PC-9 (cell line): ENCODE measurements around the gene MRFAP1. TPM values are rescaled to one million over a fixed set of nuclear protein-coding genes. Genes with fewer than 3 reads are reported as not detected.

ENCODE experiments used
- BruUV-seq: library from RNA; stranded (reverse); fragments of 400-500 nt; replicated peaks from 2 replicates; lab custom pipeline; 2021; lab: Mats Ljungman, UMichigan
- CTCF ChIA-PET: fragments of 300-600 bp; sonication (Branson Sonifier 250); formaldehyde crosslinking; loops from one replicate; lab custom pipeline; 2022; ENCODE audit warnings: antibody characterized with exemption; lab: Charles Lee
- POLR2A ChIA-PET: fragments of 300-600 bp; sonication (Branson Sonifier 250); formaldehyde crosslinking; loops from one replicate; lab custom pipeline; 2022; ENCODE audit warnings: antibody characterized with exemption; ENCODE audit not compliant: unreplicated experiment; lab: Charles Lee
- DNase-seq, 2 experiments: peaks; one replicate each; pipeline versions ENCODE4 v3.0.0 to v3.0.0-alpha.2; 2015 to 2022; ENCODE audit warnings: mixed read lengths in 1 of 2
- H2AFZ ChIP-seq: fragments of 200-600 bp; sonication (generic); 2 replicates; pipeline ENCODE4 v1.8.1; 2017; ENCODE audit warnings: antibody characterized with exemption
- H3F3A ChIP-seq: fragments of 200-600 bp; sonication (generic); 2 replicates; pipeline ENCODE4 v1.8.1; 2017; ENCODE audit warnings: antibody characterized with exemption, mild to moderate bottlenecking, low read depth; ENCODE audit not compliant: insufficient read depth
- H3K27ac ChIP-seq: fragments of 200-600 bp; sonication (generic); 2 replicates; pipeline ENCODE4 v1.6.1; 2016; ENCODE audit warnings: mixed run types
- H3K27me3 ChIP-seq: fragments of 200-600 bp; sonication (generic); 2 replicates; pipeline ENCODE4 v1.6.1; 2016; ENCODE audit warnings: low read depth, mixed run types; ENCODE audit not compliant: insufficient read depth
- H3K36me3 ChIP-seq: fragments of 200-600 bp; sonication (generic); 2 replicates; pipeline ENCODE4 v1.6.1; 2016; ENCODE audit warnings: low read depth, mixed run types
- H3K4me1 ChIP-seq: fragments of 200-600 bp; sonication (generic); replicated peaks from 2 replicates; pipeline ENCODE4 v1.6.1; 2016; ENCODE audit warnings: mixed run types; ENCODE audit not compliant: insufficient read depth
- H3K4me2 ChIP-seq: fragments of 200-600 bp; sonication (generic); 2 replicates; pipeline ENCODE4 v1.6.1; 2017; ENCODE audit warnings: mixed run types
- H3K4me3 ChIP-seq: fragments of 200-600 bp; sonication (generic); 2 replicates; pipeline ENCODE4 v1.6.1; 2016; ENCODE audit warnings: mixed run types
- H3K79me2 ChIP-seq: fragments of 200-600 bp; sonication (generic); 2 replicates; pipeline ENCODE4 v1.6.1; 2017; ENCODE audit warnings: low read depth, mixed run types
- H3K9me2 ChIP-seq: fragments of 200-600 bp; sonication (generic); 2 replicates; pipeline ENCODE4 v1.8.1; 2017; ENCODE audit warnings: mild to moderate bottlenecking; ENCODE audit not compliant: insufficient read depth
- H3K9me3 ChIP-seq: fragments of 200-600 bp; sonication (generic); 2 replicates; pipeline ENCODE4 v1.8.1; 2016; ENCODE audit warnings: low read depth; ENCODE audit not compliant: insufficient read depth
- H4K20me1 ChIP-seq: fragments of 200-600 bp; sonication (generic); 2 replicates; pipeline ENCODE4 v1.8.1; 2017; ENCODE audit not compliant: insufficient read depth
- EZH2 ChIP-seq: fragments of 200-600 bp; sonication (generic); IDR thresholded peaks from 2 replicates; pipeline ENCODE4 v1.8.0; 2017; ENCODE audit warnings: antibody characterized with exemption, low read depth
- intact Hi-C: fragments of 100-400 bp; cut with micrococcal nuclease; formaldehyde crosslinking; loops from one replicate; pipeline ENCODE4 v1.10.0; 2022; ENCODE audit not compliant: unreplicated experiment
- total RNA-seq: library from RNA; stranded (reverse); gene quantifications from 2 replicates; pipeline ENCODE4 v1.2.3, GENCODE V29; 2021
- TF ChIP-seq, protein P1 (sequence below): fragments of 200-600 bp; sonication (generic); conservative IDR thresholded peaks from 2 replicates; pipeline ENCODE4 v1.6.1; 2017; ENCODE audit warnings: mixed run types, antibody characterized with exemption, mild to moderate bottlenecking, moderate library complexity

Gene MRFAP1
- total RNA-seq, 1 experiment from 2014 or later = 278 TPM

DNA sequence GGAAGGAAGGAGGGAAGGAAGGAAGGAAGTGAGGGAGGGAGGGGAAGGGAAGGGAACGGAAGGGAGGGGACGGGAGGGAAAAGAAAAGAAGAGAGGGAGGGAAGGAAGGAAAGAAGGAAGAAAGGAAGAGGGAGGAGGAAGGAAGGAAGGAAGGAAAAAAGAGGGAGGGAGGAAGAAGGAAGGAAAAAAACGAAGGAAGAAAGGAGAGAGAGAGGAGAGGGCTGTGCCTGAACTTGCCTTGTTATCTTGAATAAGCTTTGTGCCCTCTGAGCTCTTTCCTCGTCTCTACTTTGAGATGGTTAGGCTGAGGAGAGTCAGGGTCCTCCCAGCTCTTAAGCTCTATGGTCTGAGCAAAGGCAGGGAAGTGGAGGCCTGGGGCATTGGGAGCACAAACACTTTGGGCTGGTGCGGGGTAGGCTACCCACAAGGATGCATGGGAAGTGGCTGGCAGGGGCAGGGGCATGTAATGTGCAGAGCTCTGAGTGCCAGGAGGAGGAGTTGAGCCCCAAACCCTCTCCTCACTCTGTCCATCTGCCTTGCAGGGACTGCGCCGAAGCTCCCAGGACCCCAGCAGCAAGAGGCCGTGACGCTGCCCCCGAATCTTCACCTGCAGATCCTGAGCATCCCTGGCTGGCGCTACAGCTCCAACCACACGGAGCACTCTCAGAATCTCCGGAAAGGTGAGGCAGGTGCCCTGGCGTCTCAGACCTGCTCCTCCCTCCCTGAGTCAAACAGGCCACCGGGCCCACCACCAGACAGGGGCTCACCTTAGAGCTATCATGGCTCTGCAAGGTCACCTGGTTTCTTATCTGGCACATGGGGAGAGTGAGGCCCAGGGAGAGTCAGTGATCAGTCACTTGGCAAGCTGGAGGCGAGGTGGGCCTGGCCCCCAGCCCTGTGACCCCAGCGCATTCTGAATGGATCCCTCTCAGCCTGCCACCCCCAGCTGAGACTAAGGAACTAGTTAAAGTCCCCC lies 26.5 kb upstream of the MRFAP1 start:
- ChIA-PET CTCF (no interaction called here), POLR2A (interaction anchor here (0.6 to 0.7 kb wide), 2 partner anchors 57 to 75 kb away, joined by 3 to 21 read pairs; no protein-coding TSS in a partner anchor)
- Histone ChIP-seq H3K9me3 (no peaks in the 10 kb centered on the region), H3K27me3 (no peaks in the 10 kb centered on the region), H3K4me1 (no peaks in the 10 kb centered on the region), H3K4me3 (no peak overlapping the region), H3K4me2 (no peak overlapping the region), H2AFZ (no peak overlapping the region), H3K27ac (no peak overlapping the region), H3K9me2 (no peaks in the 10 kb centered on the region), H3K36me3 (no peaks in the 10 kb centered on the region), H3F3A (no peaks in the 10 kb centered on the region), H4K20me1 (no peaks in the 10 kb centered on the region), H3K79me2 (no peaks in the 10 kb centered on the region)
- BruUV-seq = no TSS peak
- DNase-seq = no peak
- intact Hi-C loops = no loop called here
- TF ChIP-seq EZH2 = no peak
- TF ChIP-seq, protein P1, sequence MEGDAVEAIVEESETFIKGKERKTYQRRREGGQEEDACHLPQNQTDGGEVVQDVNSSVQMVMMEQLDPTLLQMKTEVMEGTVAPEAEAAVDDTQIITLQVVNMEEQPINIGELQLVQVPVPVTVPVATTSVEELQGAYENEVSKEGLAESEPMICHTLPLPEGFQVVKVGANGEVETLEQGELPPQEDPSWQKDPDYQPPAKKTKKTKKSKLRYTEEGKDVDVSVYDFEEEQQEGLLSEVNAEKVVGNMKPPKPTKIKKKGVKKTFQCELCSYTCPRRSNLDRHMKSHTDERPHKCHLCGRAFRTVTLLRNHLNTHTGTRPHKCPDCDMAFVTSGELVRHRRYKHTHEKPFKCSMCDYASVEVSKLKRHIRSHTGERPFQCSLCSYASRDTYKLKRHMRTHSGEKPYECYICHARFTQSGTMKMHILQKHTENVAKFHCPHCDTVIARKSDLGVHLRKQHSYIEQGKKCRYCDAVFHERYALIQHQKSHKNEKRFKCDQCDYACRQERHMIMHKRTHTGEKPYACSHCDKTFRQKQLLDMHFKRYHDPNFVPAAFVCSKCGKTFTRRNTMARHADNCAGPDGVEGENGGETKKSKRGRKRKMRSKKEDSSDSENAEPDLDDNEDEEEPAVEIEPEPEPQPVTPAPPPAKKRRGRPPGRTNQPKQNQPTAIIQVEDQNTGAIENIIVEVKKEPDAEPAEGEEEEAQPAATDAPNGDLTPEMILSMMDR = no peak

DNA sequence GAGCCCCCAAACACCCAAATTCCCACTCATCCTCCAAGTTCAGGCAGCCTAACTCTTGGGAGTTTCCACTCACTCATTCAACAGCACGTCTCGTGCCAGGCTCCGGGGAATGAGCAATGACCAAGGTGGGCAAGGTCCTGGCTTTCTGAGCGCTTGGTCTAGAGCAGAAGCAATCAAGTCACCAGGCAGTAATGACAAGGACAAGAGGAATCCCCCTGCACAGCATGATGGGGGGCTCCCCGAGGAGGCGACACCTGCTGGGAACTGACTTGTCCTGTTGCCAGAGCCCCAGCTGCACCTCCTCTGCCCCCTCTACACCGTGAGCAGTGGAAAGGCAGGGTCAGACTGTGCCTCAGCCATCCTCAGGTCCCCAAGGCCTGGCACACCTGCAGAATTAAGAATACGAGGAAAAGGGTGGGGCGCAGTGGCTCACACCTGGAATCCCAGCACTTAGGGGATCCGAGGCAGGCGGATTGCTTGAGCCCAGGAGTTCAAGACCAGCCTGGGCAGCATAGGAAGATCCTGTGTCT lies 25.7 kb upstream of the MRFAP1 start:
- Histone ChIP-seq H3K9me2 (no peaks in the 10 kb centered on the region), H3K27ac (no peak overlapping the region), H3K36me3 (no peaks in the 10 kb centered on the region), H3K4me1 (no peaks in the 10 kb centered on the region), H3K27me3 (no peaks in the 10 kb centered on the region), H3K79me2 (no peaks in the 10 kb centered on the region), H3K4me3 (no peak overlapping the region), H4K20me1 (no peaks in the 10 kb centered on the region), H3F3A (no peaks in the 10 kb centered on the region), H2AFZ (no peak overlapping the region), H3K4me2 (no peak overlapping the region), H3K9me3 (no peaks in the 10 kb centered on the region)
- CTCF ChIA-PET = no interaction called here
- intact Hi-C loops = no loop called here
- no peak for TF ChIP-seq EZH2
- TF ChIP-seq, protein P1 = no peak
- no peak for DNase-seq
- POLR2A ChIA-PET = interaction anchor here (0.7 kb wide), 1 partner anchor 101 kb away, joined by 3 read pairs; the partner anchor contains the start of gene BLOC1S4
- BruUV-seq = no TSS peak

DNA sequence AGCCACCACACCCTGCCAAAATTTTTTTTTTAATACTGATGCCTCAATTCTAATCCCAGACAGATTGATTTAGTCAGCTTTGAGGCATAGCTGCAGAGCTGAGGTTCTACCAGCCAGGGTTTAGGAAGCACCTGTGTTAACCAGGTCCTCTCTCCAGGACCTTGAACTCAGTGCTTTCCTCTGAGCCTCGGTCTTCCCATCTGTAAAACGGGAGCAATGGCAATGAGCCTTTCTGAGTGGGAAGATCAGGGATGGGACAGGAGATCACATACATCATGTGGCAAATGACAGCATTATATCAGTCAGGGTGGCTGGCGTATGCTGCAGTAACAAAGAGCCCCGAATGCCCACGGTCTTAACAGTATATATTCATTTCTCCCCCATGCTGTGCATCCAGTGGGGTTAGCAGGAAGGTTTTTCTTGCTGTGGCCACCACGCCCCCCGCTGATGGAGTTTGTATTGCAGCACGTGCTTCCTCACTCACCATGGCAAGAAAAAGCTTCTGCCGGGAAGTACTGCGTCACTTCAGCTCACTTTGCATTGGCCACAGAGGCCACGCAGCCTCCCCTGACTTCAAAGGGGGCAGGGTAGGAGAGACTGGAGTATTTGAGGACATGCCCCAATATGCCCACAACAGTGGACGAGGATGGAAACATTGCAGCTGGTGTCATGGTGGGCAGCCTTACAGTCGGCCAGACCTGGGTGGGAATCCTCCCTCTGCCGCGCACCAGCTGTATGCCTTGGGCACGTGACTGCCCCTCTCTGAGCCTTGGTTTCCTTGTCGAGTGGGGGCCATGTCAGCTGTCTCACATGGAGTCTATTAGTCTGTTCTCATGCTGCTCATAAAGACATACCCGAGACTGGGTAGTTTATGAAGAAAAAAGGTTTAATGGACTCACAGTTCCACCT lies 24.1 kb upstream of the MRFAP1 start:
- POLR2A ChIA-PET = no interaction called here
- no peak for TF ChIP-seq EZH2
- TF ChIP-seq, protein P1 = no peak

More for the DNA sequence above, 24.1 kb upstream of the MRFAP1 start:
- BruUV-seq = no TSS peak
- Histone ChIP-seq H3F3A (no peaks in the 10 kb centered on the region), H3K4me1 (no peaks in the 10 kb centered on the region), H3K9me3 (no peaks in the 10 kb centered on the region), H3K27ac (no peak overlapping the region), H3K9me2 (no peaks in the 10 kb centered on the region), H3K4me2 (no peak overlapping the region), H3K27me3 (no peaks in the 10 kb centered on the region), H3K36me3 (no peaks in the 10 kb centered on the region), H3K4me3 (no peak overlapping the region), H4K20me1 (no peaks in the 10 kb centered on the region), H2AFZ (no peak overlapping the region), H3K79me2 (no peaks in the 10 kb centered on the region)
- CTCF ChIA-PET = no interaction called here
- intact Hi-C loops = no loop called here
- DNase-seq = no peak
